Thoracic aorta endothelial cell (primary cell): Measurements from ENCODE around the gene PNMA8A. TPM values are rescaled to one million over a fixed set of nuclear protein-coding genes. Genes with fewer than 3 reads are reported as not detected.

Experiments used
- total RNA-seq: library from RNA; depleted of rRNA; stranded (reverse); fragments of >200 nt; gene quantifications from 2 replicates; pipeline ENCODE4 v1.2.3, GENCODE V29; 2012

PNMA8A gene, protein sequence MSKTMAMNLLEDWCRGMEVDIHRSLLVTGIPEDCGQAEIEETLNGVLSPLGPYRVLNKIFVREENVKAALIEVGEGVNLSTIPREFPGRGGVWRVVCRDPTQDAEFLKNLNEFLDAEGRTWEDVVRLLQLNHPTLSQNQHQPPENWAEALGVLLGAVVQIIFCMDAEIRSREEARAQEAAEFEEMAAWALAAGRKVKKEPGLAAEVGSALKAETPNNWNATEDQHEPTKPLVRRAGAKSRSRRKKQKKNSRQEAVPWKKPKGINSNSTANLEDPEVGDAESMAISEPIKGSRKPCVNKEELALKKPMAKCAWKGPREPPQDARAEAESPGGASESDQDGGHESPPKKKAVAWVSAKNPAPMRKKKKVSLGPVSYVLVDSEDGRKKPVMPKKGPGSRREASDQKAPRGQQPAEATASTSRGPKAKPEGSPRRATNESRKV
- total RNA-seq = 1.9 and 7.3 TPM in 2 replicates

DNA sequence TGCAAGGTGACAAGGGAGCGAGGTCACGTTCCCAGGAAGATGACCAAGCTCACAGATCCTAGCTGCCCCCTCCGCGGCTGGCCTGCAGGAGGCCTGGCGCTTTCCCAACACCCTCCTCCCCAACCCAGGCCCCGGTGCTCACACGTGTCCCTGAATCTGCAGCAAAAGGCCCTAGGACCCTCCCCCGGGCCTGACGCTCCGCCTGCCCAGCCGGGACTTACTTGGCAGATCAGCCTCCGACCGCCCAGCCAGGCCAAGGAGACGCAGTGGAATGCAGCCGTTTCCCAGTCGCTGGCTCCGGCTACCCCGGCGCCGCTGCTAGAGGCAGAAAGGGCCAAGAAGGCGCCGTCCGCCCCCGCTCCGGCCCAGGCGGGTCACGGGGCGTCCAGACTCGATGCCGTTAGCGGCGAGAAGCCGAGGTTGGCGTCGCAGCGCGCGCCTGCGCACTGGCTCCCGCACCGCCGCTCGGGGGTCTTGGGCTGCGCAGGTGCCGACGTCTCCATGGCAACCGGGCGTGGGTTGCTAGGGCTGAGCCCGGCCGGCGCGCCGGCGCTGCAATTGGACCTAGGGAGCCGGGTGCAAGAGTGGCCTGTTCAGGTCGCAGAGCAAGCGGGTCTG lies at the start of gene PNMA8A:
PNMA8A (minus strand) TSS at position 448 of the 618 bp plus-strand sequence. CDS start 528 bp downstream, outside the sequence.

DNA sequence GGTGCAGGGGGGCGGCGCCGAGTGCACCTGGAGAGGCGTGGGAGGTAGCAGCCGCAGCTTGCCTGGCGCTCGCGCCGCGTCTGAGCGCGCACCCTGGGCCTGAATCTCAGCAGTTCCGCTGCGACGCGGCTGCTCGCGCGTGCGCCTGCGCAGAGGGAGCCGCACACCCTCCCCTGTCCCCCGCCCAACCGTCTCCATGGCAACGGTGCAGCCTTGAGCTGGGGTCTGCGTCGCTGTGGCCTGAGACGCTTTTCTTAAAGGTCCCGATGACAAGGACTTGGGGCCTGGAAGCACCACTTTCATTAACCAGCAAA lies 24.4 kb upstream of the PNMA8A start, which contains the start of gene PNMA8B:
PNMA8B (minus strand) TSS at position 82 of the 314 bp plus-strand sequence. CDS start 402 bp downstream, outside the sequence.

GRCh38 chr19:46428239-46429135 lies 42.9 kb downstream of the PNMA8A start, which contains the start of gene PNMA8C:
Gene PNMA8C (minus strand): TSS chr19:46428936. CDS start chr19:46428359, 577 bp downstream.

Other genes starting within 250 kb of the PNMA8A start
- gene IGFL1, start 241.8 kb downstream of the PNMA8A start, total RNA-seq = not detected in 2 replicates
- 2.1 and 9.0 TPM in 2 replicates for gene HIF3A, start 174.5 kb downstream of the PNMA8A start, total RNA-seq
- 76.2 and 91.0 TPM in 2 replicates for gene PPP5C, start 124.5 kb downstream of the PNMA8A start, total RNA-seq
- gene CCDC8, start 58.0 kb downstream of the PNMA8A start, total RNA-seq = 0.13 and 0.36 TPM in 2 replicates
- gene PNMA8C, start 42.6 kb downstream of the PNMA8A start, total RNA-seq = 0.07 TPM in 1 of 2 replicates, not detected in the other
- gene PNMA8B, start 24.3 kb upstream of the PNMA8A start, total RNA-seq = 0.13 and 0.14 TPM in 2 replicates
- 263 and 299 TPM in 2 replicates for gene CALM3, start 129.8 kb upstream of the PNMA8A start, total RNA-seq
- gene PTGIR, start 153.5 kb upstream of the PNMA8A start, total RNA-seq = 0.86 and 3.7 TPM in 2 replicates
- gene GNG8, start 164.6 kb upstream of the PNMA8A start, total RNA-seq = not detected in 2 replicates
- gene DACT3, start 189.6 kb upstream of the PNMA8A start, total RNA-seq = 0.14 and 1.2 TPM in 2 replicates
- 31.7 and 33.1 TPM in 2 replicates for gene PRKD2, start 245.6 kb upstream of the PNMA8A start, total RNA-seq